Activated T-helper 17 cell treated with anti-CD3 and anti-CD28 coated beads, Interleukin-2, amount 50 U/mL, for 72 hours (primary cell): ENCODE data around the gene HSP90AA1. TPM values are rescaled to one million over a fixed set of nuclear protein-coding genes. Genes with fewer than 3 reads are reported as not detected.
A peak's percentile ranks its signal among the peaks of the same experiment; 100 is the strongest.
"Not testable (repeated sequence)": the region's sequence is repeated elsewhere in the genome, so short reads cannot be mapped to it uniquely, and the experiment has no call there.

Experiments
- ATAC-seq: fragments of 150-1000 bp; cut with Tn5 transposase; replicated peaks from 2 replicates; pipeline ENCODE4 v1.10.0; 2021; ENCODE audit warnings: mild to moderate bottlenecking, moderate library complexity
- H3K27ac Mint-ChIP-seq: one replicate; pipeline ENCODE4 v1.8.0; 2022; ENCODE audit warnings: mixed read lengths
- H3K27me3 Mint-ChIP-seq: one replicate; pipeline ENCODE4 v1.8.0; 2022; ENCODE audit warnings: mixed read lengths
- H3K36me3 Mint-ChIP-seq: one replicate; pipeline ENCODE4 v1.8.0; 2022; ENCODE audit warnings: low read depth, mild to moderate bottlenecking, mixed read lengths
- H3K4me1 Mint-ChIP-seq: one replicate; pipeline ENCODE4 v1.8.0; 2022; ENCODE audit warnings: mixed read lengths
- H3K4me3 Mint-ChIP-seq: one replicate; pipeline ENCODE4 v1.8.0; 2022; ENCODE audit warnings: mild to moderate bottlenecking, mixed read lengths
- H3K9me3 Mint-ChIP-seq: one replicate; pipeline ENCODE4 v1.8.0; 2022; ENCODE audit warnings: mixed read lengths
- total RNA-seq, 2 donors: library from RNA; stranded (reverse); gene quantifications; one replicate each; pipeline ENCODE4 v1.2.3, GENCODE V29; 2022

The HSP90AA1 gene
- total RNA-seq, 2 donors from 2014 or later, result 639 to 1,352 TPM

GRCh38 chr14:102085948-102086708 is 716 bp downstream of the HSP90AA1 start:
- peaks cover 47% of the 10 kb centered on the region for H3K4me1 Mint-ChIP-seq
- no peaks in the 10 kb centered on the region for H3K27me3 Mint-ChIP-seq
- ATAC-seq, result peak; percentile 60
- peak overlapping the region; percentile 89 for H3K27ac Mint-ChIP-seq
- no peaks in the 10 kb centered on the region for H3K9me3 Mint-ChIP-seq
- peak overlapping the region; percentile 94 for H3K4me3 Mint-ChIP-seq
- H3K36me3 Mint-ChIP-seq, result peaks cover 60% of the 10 kb centered on the region

GRCh38 chr14:102085488-102085887 is 1.4 kb downstream of the HSP90AA1 start:
- Mint-ChIP-seq H3K36me3 (peaks cover 66% of the 10 kb centered on the region), H3K9me3 (no peaks in the 10 kb centered on the region), H3K27me3 (no peaks in the 10 kb centered on the region), H3K27ac (peak overlapping the region; percentile 89), H3K4me3 (peak overlapping the region; percentile 94), H3K4me1 (peaks cover 52% of the 10 kb centered on the region)
- ATAC-seq, result no peak

DNA sequence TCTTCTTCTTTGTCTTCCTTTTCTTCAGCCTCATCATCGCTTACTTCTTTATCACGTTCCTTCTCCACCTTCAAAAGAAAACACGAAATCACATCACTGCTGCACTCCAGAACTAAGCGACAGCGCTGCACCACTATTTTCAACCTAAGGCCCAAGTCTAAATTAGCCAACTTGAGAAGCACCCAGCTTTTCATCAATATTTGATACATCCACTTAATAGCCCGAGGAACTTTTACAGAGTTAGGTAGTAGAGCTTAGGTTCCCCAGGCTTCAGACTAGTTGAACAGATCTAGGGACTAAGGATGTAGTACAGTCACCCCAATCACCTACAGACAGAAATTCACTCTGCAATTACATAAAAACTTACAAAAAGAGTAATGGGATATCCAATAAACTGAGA is 1.9 kb downstream of the HSP90AA1 start:
- Mint-ChIP-seq H3K27ac (peak overlapping the region; percentile 89), H3K27me3 (no peaks in the 10 kb centered on the region), H3K36me3 (peaks cover 72% of the 10 kb centered on the region), H3K4me3 (peak overlapping the region; percentile 94), H3K9me3 (no peaks in the 10 kb centered on the region), H3K4me1 (peaks cover 50% of the 10 kb centered on the region)
- no peak for ATAC-seq

- peaks cover 76% of the 10 kb centered on the region for H3K36me3 Mint-ChIP-seq
- not testable (repeated sequence) for H3K27me3 Mint-ChIP-seq
These were observed 2.3 kb downstream of the HSP90AA1 start for GRCh38 chr14:102084522-102084921.

DNA sequence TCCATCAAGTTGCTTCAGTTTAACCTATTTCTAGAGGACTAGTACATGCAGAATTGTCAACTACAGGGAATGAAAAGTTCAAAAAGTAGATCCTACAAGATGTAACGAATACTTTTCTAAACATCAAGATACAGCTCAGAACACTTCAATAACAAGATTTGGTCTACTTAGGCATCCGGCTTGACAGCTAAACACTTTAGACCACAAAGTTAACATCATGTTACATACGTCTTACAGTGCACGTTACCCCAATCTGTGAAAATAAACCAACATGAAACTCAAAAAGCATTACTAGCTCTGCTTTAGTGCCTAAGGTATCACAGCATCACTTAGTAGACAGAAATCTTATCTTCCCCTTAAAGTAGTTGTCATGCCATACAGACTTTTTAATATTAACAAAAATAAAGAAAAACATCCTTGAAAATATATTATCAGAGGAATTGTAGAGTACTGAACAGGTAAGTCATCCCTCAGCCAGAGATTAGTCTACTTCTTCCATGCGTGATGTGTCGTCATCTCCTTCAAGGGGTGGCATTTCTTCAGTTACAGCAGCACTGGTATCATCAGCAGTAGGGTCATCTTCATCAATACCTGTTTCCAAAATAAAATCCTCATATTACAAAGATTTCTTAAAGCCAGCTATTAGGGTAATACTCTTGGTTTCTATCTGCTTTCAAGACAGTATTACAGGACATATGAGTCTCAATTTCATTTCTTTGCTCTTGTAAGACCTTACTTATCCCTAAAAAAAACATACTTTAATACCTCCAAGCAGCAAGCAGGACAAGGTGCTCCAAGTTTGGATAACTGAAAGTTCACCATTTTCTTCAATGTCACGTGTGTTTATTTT is 5.4 kb downstream of the HSP90AA1 start:
- ATAC-seq, result no peak
- H3K27me3 Mint-ChIP-seq, result no peaks in the 10 kb centered on the region
- peaks cover 34% of the 10 kb centered on the region for H3K4me1 Mint-ChIP-seq
- H3K9me3 Mint-ChIP-seq, result no peaks in the 10 kb centered on the region
- H3K27ac Mint-ChIP-seq, result peak overlapping the region; percentile 89
- peaks cover 86% of the 10 kb centered on the region for H3K36me3 Mint-ChIP-seq
- peak overlapping the region; percentile 94 for H3K4me3 Mint-ChIP-seq

More at GRCh38 chr14:102084522-102084921, 2.3 kb downstream of the HSP90AA1 start:
- H3K9me3 Mint-ChIP-seq, ATAC-seq: not testable (repeated sequence)
- peaks cover 46% of the 10 kb centered on the region for H3K4me1 Mint-ChIP-seq
- peak overlapping the region; percentile 89 for H3K27ac Mint-ChIP-seq
- peak overlapping the region; percentile 94 for H3K4me3 Mint-ChIP-seq

DNA sequence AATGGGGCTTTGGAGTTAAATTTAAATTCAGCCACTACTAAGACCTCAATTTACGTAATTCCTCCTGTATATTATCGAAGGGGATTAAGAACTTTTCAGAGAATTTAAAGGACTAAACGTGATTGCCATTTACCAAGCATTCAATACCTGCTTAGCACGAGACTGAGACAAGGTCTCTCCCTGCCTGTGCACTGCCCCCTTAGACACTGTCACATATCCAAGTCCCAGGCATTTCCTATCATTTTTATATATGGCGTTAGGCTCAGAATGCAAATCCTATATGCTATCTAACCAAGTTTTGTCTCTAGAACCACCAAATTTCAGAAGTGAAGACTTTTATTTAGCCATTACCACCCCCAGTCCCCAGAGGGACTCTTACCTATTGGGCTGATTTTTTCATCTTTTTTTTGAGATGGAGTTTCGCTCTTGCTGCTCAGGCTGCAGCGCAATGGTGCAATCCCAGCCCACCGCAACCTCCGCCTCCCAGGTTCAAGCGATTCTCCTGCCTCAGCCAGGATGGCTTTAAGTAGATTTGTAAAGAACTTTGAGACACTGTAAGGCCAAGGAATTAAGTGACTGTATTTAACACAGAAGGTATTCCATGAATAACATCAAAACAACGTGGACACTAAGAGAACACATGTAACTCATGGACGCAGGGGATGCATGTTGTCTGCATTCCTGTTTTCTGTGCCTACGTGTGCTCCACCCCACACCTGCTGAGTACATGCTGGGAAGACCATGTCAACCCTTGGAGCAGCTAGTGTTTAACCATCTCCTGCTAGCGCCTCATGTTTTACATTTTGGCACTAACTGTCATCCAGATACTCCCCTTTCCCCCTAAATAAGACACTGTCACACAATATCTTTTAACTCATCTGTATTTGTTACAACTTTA is 6.4 kb downstream of the HSP90AA1 start:
- Mint-ChIP-seq H3K9me3 (no peaks in the 10 kb centered on the region), H3K4me1 (peaks cover 34% of the 10 kb centered on the region), H3K27ac (no peak overlapping the region), H3K36me3 (peaks cover 76% of the 10 kb centered on the region), H3K4me3 (peak overlapping the region; percentile 94), H3K27me3 (no peaks in the 10 kb centered on the region)
- ATAC-seq, result no peak

- ATAC-seq, result no peak
- Mint-ChIP-seq H3K27ac (no peak overlapping the region), H3K4me1 (peaks cover 29% of the 10 kb centered on the region)
These were observed 7.2 kb downstream of the HSP90AA1 start for GRCh38 chr14:102079700-102079979.

DNA sequence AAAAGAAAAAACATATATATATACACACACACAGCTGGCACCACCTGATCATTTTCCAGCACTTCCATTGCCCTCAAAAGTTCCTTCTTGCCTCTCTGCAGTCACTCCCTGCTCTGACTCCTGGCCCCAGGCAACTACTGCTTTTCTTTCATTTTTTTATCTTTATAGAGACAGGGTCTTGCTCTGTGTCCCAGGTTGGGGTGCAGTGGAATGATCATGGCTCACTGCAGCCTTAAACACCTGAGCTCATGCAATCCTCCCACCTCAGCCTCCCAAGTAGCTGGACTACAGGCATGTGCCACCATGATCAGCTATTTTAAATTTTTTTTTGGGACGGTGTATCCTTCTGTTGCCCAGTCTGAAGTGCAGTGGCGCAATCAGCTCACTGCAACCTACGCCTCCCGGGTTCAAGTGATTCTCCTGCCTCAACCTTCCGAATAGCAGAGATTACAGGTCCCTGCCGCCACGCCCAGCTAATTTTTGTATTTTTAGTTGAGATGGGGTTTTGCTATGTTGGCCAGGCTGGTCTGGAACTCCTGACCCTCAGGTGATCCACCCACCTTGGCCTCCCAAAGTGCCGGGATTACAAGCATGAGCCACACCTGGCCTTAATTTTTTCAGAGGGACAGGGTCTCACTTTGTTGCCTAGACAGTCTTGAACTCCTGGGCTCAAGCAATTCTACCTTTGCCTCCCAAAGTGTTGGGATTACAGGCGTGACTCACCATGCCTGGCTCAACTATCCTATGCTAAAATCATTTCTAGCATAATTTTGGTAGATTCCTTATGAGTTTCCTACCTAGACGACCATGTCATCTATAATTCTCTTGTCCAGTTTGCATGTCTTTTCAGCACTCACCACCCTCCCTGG is 7.8 kb downstream of the HSP90AA1 start:
- Mint-ChIP-seq H3K4me3 (no peak overlapping the region), H3K4me1 (peaks cover 25% of the 10 kb centered on the region), H3K27me3 (no peaks in the 10 kb centered on the region), H3K9me3 (no peaks in the 10 kb centered on the region), H3K27ac (no peak overlapping the region), H3K36me3 (peaks cover 63% of the 10 kb centered on the region)
- ATAC-seq, result no peak

More at GRCh38 chr14:102079700-102079979, 7.2 kb downstream of the HSP90AA1 start:
- no peaks in the 10 kb centered on the region for H3K9me3 Mint-ChIP-seq
- H3K4me3 Mint-ChIP-seq, result no peak overlapping the region
- H3K27me3 Mint-ChIP-seq, result no peaks in the 10 kb centered on the region
- peaks cover 68% of the 10 kb centered on the region for H3K36me3 Mint-ChIP-seq

DNA sequence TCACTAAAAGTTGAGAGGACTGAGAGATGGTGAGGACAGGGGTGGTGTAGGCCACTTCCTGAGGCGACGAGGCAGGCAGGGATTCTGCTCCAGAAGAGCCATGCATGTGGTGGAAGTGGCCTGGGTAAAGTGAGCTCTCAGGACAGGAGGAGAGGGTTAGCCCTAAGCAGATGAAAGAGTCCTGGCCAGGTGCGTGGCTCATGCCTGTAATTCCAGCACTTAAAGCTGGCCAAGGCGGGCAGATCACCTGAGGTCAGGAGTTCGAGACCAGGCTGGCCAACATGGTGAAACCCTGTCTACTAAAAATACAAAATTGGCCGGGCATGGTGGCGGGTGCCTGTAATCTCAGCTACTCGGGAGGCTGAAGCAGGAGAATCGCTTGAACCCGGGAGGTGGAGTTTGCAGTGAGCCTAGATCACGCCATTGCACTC is 8.5 kb downstream of the HSP90AA1 start:
- peak overlapping the region; percentile 62 for H3K27ac Mint-ChIP-seq
- not testable (repeated sequence) for H3K4me3 Mint-ChIP-seq, H3K9me3 Mint-ChIP-seq, ATAC-seq, H3K27me3 Mint-ChIP-seq
- H3K36me3 Mint-ChIP-seq, result peaks cover 56% of the 10 kb centered on the region
- H3K4me1 Mint-ChIP-seq, result peaks cover 20% of the 10 kb centered on the region

DNA sequence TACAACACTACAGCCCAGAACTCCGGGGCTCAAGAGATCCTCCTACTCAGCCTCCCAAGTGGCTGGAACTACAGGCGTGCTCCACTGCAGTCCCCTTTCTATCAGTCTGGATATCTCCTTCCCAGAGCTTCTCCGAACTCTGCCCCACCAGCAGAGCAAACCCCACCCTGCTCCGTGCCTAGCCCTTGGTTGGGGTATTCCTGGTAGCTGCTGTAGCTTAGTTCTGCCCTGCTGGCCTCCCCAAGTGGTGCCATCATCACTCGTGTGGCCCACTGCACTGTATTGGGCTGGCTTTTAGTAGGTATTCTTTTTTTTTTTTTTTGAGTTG is 9.5 kb downstream of the HSP90AA1 start:
- H3K4me3 Mint-ChIP-seq, result no peak overlapping the region
- peaks cover 13% of the 10 kb centered on the region for H3K4me1 Mint-ChIP-seq
- no peaks in the 10 kb centered on the region for H3K27me3 Mint-ChIP-seq
- no peaks in the 10 kb centered on the region for H3K9me3 Mint-ChIP-seq
- ATAC-seq, result peak; percentile 17
- H3K36me3 Mint-ChIP-seq, result peaks cover 45% of the 10 kb centered on the region
- no peak overlapping the region for H3K27ac Mint-ChIP-seq

GRCh38 chr14:102075155-102075554 is 11.7 kb downstream of the HSP90AA1 start:
- Mint-ChIP-seq H3K27ac (no peak overlapping the region), H3K27me3 (no peaks in the 10 kb centered on the region), H3K4me1 (no peaks in the 10 kb centered on the region), H3K9me3 (no peaks in the 10 kb centered on the region), H3K4me3 (no peak overlapping the region), H3K36me3 (peaks cover 23% of the 10 kb centered on the region)
- no peak for ATAC-seq

DNA sequence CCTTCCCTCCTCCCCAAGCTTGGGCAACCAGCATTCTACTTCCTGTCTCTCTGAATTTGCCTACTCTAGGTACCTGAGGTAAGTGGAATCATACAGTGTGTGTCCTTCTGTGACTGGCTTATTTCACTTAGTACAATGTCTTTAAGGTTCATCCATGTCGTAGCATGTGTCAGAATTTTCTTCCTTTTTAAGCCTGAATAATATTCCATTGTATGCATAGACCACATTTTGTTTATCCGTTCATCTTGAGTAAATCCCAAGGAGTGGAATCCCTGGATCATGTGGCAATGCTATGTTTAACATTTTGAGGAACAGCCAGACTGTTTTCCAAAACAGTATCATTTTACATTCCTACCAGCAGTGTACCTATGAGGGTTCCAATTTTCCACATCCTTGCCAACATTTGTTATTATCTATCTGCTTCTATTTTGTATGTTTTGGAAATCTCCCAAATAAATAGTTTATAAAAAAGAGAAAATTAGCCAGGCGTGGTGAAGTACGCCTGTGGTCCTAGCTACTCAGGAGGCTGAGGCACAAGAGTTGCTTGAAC is 12.4 kb downstream of the HSP90AA1 start:
- no peaks in the 10 kb centered on the region for H3K27me3 Mint-ChIP-seq
- H3K4me3 Mint-ChIP-seq, result no peak overlapping the region
- H3K36me3 Mint-ChIP-seq, result peaks cover 17% of the 10 kb centered on the region
- H3K4me1 Mint-ChIP-seq, result no peaks in the 10 kb centered on the region
- H3K27ac Mint-ChIP-seq, result no peak overlapping the region
- no peaks in the 10 kb centered on the region for H3K9me3 Mint-ChIP-seq
- ATAC-seq, result no peak

DNA sequence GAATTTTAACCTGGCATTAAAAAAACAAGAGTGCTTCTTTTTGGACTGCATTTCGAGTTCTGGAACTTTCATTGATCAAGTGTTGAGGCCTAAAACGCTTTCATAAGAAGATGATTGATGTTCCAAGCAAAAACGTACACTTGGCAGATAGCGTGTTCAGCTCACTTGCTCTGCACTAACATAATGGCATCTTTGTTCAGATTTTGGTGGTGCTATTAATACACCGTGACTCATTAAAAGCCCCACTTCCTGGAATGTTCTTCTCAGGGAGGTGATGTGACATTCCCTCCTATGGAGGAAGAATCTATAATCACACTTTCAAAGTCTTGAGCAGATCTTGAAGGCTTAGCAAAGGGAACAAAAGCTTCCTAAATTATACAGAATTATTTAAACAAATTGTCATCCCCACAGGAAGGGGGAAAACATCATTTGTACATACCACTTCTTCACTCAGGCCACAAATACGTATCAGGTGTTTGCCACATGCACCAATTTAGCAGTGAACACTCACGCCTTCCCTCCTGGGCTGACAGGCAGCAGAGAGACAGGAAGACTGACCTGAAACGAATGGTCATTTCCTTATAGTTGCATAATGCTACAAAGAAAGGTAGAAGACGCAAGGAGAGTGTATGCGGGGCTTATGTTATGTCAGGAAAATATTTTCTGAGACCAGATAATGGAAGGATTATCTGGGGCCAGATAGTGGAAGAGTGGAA is 15.4 kb downstream of the HSP90AA1 start:
- Mint-ChIP-seq H3K36me3 (no peaks in the 10 kb centered on the region), H3K4me3 (no peak overlapping the region), H3K27ac (no peak overlapping the region), H3K27me3 (no peaks in the 10 kb centered on the region), H3K9me3 (no peaks in the 10 kb centered on the region), H3K4me1 (peaks cover 1% of the 10 kb centered on the region)
- no peak for ATAC-seq
